A673 (cell line): Measurements from ENCODE around the gene WDCP.

Experiments used
- EZH2 ChIP-seq: fragments of 200-600 bp; sonication (generic); IDR thresholded peaks from 2 replicates; pipeline ENCODE4 v1.6.1; 2017; ENCODE audit warnings: borderline replicate concordance, low read depth, mild to moderate bottlenecking, mixed read lengths, antibody characterized with exemption, low read length; ENCODE audit not compliant: poor library complexity, severe bottlenecking
- TF ChIP-seq, protein P1 (sequence below): fragments of 300-800, 200-600 bp; sonication (generic); conservative IDR thresholded peaks from 2 replicates; pipeline ENCODE4 v1.5.1; 2017; ENCODE audit warnings: low read depth, mild to moderate bottlenecking, antibody characterized with exemption, low read length, moderate library complexity, mixed read lengths

DNA sequence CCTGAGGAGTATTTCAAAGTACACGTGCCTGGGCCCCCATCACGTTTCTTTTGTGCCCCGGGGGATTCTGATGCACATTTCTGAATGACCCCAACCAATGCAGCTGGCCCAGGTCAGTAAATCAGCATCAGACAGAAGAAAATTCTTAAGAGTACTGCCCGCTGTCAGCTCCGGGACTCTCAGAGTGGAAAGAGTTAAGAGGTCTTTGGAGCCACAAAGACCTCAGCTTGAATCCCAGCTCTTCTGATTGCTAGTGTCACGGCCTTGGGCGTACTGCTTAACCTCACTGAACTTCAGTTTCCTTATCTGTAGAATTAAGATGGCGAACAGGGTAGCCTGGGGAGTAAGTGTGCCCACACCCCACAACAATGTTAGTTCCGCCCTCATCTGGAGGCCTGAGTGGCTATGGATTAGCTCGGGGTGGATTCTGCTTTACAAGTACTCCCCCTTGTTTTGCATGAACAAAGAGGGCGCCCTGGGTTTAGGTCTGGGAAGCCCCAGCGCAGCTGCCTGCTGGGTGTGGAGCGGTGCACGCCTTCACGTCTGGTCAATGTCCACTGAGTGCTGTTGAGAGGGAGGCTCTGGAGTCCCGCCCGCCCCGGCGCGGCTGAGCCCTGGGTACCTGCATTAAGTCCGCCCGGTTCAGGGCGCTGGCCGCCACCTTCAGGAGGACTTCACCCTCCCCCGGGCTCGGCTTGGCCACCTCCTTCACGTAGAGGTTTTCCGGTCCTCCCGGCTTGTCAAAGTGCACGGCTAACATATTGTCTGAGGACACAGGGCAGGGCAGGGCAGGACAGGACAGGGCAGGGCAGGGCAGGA lies 36.6 kb upstream of the WDCP start:
- TF ChIP-seq, protein P1, sequence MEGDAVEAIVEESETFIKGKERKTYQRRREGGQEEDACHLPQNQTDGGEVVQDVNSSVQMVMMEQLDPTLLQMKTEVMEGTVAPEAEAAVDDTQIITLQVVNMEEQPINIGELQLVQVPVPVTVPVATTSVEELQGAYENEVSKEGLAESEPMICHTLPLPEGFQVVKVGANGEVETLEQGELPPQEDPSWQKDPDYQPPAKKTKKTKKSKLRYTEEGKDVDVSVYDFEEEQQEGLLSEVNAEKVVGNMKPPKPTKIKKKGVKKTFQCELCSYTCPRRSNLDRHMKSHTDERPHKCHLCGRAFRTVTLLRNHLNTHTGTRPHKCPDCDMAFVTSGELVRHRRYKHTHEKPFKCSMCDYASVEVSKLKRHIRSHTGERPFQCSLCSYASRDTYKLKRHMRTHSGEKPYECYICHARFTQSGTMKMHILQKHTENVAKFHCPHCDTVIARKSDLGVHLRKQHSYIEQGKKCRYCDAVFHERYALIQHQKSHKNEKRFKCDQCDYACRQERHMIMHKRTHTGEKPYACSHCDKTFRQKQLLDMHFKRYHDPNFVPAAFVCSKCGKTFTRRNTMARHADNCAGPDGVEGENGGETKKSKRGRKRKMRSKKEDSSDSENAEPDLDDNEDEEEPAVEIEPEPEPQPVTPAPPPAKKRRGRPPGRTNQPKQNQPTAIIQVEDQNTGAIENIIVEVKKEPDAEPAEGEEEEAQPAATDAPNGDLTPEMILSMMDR, result no peak
- TF ChIP-seq EZH2, result no peak
